Naive thymus-derived CD4-positive, alpha-beta T cell (primary cell): ENCODE results near the gene GLUD1. TPM values are rescaled to one million over a fixed set of nuclear protein-coding genes. Genes with fewer than 3 reads are reported as not detected.
"Not testable (repeated sequence)": the region's sequence is repeated elsewhere in the genome, so short reads cannot be mapped to it uniquely, and the experiment has no call there.

Experiments used
- ATAC-seq: fragments of 150-1000 bp; cut with Tn5 transposase; 2 replicates; pipeline ENCODE4 v1.10.0; 2021; ENCODE audit warnings: mild to moderate bottlenecking, moderate library complexity
- CTCF ChIA-PET: fragments of 350-600 bp; sonication (Branson Sonifier 250); formaldehyde crosslinking; loops from one replicate; lab custom pipeline; 2021; ENCODE audit warnings: antibody characterized with exemption; lab: Charles Lee
- POLR2A ChIA-PET: fragments of 350-600 bp; sonication (Branson Sonifier 250); formaldehyde crosslinking; loops from one replicate; lab custom pipeline; 2021; ENCODE audit warnings: antibody characterized with exemption, inconsistent platforms; lab: Charles Lee
- DNase-seq, 9 donors: peaks; one replicate each; pipeline versions ENCODE4 v3.0.0 to v3.0.0-alpha.2; 2020 to 2022; ENCODE audit warnings: mixed read lengths in 1 of 9
- H3K27ac ChIP-seq: one replicate; pipeline ENCODE4 v1.7.0; 2013; ENCODE audit warnings: mild to moderate bottlenecking, low read depth, low read length, moderate library complexity
- H3K27me3 ChIP-seq, 2 donors: one replicate each; pipeline ENCODE4 v1.7.0; 2013; ENCODE audit warnings: low read length in 2 of 2, mild to moderate bottlenecking in 2 of 2, moderate library complexity in 2 of 2; ENCODE audit not compliant: control insufficient read depth in 2 of 2, insufficient read depth in 2 of 2
- H3K36me3 ChIP-seq, 3 experiments: 1 replicate in 2 of 3; 2 replicates in 1 of 3; pipeline ENCODE4 v1.7.0; 2013; ENCODE audit warnings: low read length in 3 of 3, mild to moderate bottlenecking in 3 of 3, moderate library complexity in 1 of 3; ENCODE audit not compliant: insufficient read depth in 3 of 3, control insufficient read depth in 2 of 3
- H3K4me1 ChIP-seq, 2 donors: one replicate each; pipeline ENCODE4 v1.7.0; 2013; ENCODE audit warnings: low read length in 2 of 2, mild to moderate bottlenecking in 2 of 2, moderate library complexity in 1 of 2; ENCODE audit not compliant: control insufficient read depth in 2 of 2, insufficient read depth in 2 of 2
- H3K4me3 ChIP-seq: 2 replicates; pipeline ENCODE4 v1.7.0; 2013; ENCODE audit warnings: mild to moderate bottlenecking, low read length
- H3K9me3 ChIP-seq, 3 experiments: 1 replicate in 2 of 3; 2 replicates in 1 of 3; pipeline ENCODE4 v1.7.0; 2013; ENCODE audit warnings: low read length in 3 of 3; ENCODE audit not compliant: control insufficient read depth in 2 of 3
- H3K27ac Mint-ChIP-seq, 9 donors: one replicate each; pipeline ENCODE4 v1.8.0; 2020 to 2022; ENCODE audit warnings: mixed read lengths in 9 of 9, mild to moderate bottlenecking in 8 of 9, moderate library complexity in 5 of 9, inconsistent platforms in 2 of 9
- H3K27me3 Mint-ChIP-seq, 5 donors: one replicate each; pipeline ENCODE4 v1.8.0; 2021 to 2022; ENCODE audit warnings: mixed read lengths in 5 of 5, mild to moderate bottlenecking in 1 of 5
- H3K36me3 Mint-ChIP-seq, 5 donors: one replicate each; pipeline ENCODE4 v1.8.0; 2020 to 2022; ENCODE audit warnings: mixed read lengths in 5 of 5, mild to moderate bottlenecking in 3 of 5, inconsistent platforms in 1 of 5
- H3K4me1 Mint-ChIP-seq, 7 donors: one replicate each; pipeline ENCODE4 v1.8.0; 2020 to 2022; ENCODE audit warnings: mixed read lengths in 7 of 7, mild to moderate bottlenecking in 3 of 7, inconsistent platforms in 1 of 7
- H3K4me3 Mint-ChIP-seq, 10 donors: one replicate each; pipeline ENCODE4 v1.8.0; 2020 to 2022; ENCODE audit warnings: mild to moderate bottlenecking in 10 of 10, mixed read lengths in 10 of 10, moderate library complexity in 6 of 10, inconsistent platforms in 2 of 10
- H3K9me3 Mint-ChIP-seq, 11 donors: one replicate each; pipeline ENCODE4 v1.8.0; 2020 to 2022; ENCODE audit warnings: mixed read lengths in 11 of 11, mild to moderate bottlenecking in 4 of 11, inconsistent platforms in 1 of 11, moderate library complexity in 1 of 11
- intact Hi-C, 2 donors: fragments of 100-400 bp; cut with micrococcal nuclease; formaldehyde crosslinking; loops; one replicate each; pipeline ENCODE4 v1.15.1; 2023
- polyA plus RNA-seq, 2 donors: library from polyadenylated mRNA; unstranded; fragments of 300-500 nt; fragmentation: Illumina TruSeq; gene quantifications; one replicate each; pipeline ENCODE4 v1.2.3, GENCODE V29; 2021
- total RNA-seq, 6 experiments: library from RNA in 5 of 6; stranded (reverse) in 5 of 6; gene quantifications; 1 replicate in 5 of 6; 2 replicates in 1 of 6; pipeline ENCODE4 v1.2.3 and lab custom pipeline; 2021 to 2026

The GLUD1 gene
- total and polyA plus RNA-seq, 7 experiments from 2014 or later, result 70.2 to 116 (median 94.3) TPM

- Histone ChIP-seq H3K27ac (peak overlapping the region; percentile 85), H3K4me3 (peak overlapping the region; percentile 70), H3K4me1 (peaks cover 12 to 27% of the 10 kb centered on the region in 2 donors), H3K9me3 (no peaks in the 10 kb centered on the region), H3K27me3 (no peaks in the 10 kb centered on the region), H3K36me3 (no peaks in the 10 kb centered on the region)
- CTCF ChIA-PET, result interaction anchor here (0.6 to 1.5 kb wide), 2 partner anchors 9 to 107 kb away, joined by 4 read pairs; no protein-coding TSS in a partner anchor
- POLR2A ChIA-PET, result interaction anchor here (0.9 to 1.8 kb wide), 4 partner anchors 11 to 142 kb away, joined by 3 to 5 read pairs (median 4); partner anchors contain the start of gene ADIRF
- peak overlapping the region; percentile 83 to 97 (median 94) for H3K4me3 Mint-ChIP-seq
- peaks cover 0 to 2% (median 0%) of the 10 kb centered on the region in 11 donors for H3K9me3 Mint-ChIP-seq
- H3K36me3 Mint-ChIP-seq, result peaks cover 0 to 14% (median 1%) of the 10 kb centered on the region in 5 donors
- no peaks in the 10 kb centered on the region for H3K27me3 Mint-ChIP-seq
- intact Hi-C loops, result loop anchor here (5.0 to 10.0 kb wide), 3 partner anchors 568 to 772 kb away; partner anchors contain the start of genes KLLN (in 2 of the 2), PTEN (in 2 of the 2) and WAPL (in 1 of the 2)
- no peak for ATAC-seq
- H3K27ac Mint-ChIP-seq, result peak overlapping the region; percentile 88 to 95 (median 93)
- peaks cover 47 to 78% (median 64%) of the 10 kb centered on the region in 7 donors for H3K4me1 Mint-ChIP-seq
- peak in 4 of 9 donors; percentile 10 to 28 (median 24) for DNase-seq
Measured at GRCh38 chr10:87092376-87092860, 2.2 kb downstream of the GLUD1 start.

GRCh38 chr10:87090779-87091178 is 3.9 kb downstream of the GLUD1 start:
- Mint-ChIP-seq H3K36me3 (peaks cover 0 to 22% (median 7%) of the 10 kb centered on the region in 5 donors), H3K9me3 (peaks cover 0 to 2% (median 0%) of the 10 kb centered on the region in 11 donors), H3K27ac (peak overlapping the region in 2 of 9 donors; percentile 45 to 93), H3K27me3 (no peaks in the 10 kb centered on the region), H3K4me3 (peak overlapping the region in 5 of 10 donors; percentile 5 to 97 (median 83)), H3K4me1 (peaks cover 58 to 81% (median 78%) of the 10 kb centered on the region in 7 donors)
- H3K36me3 ChIP-seq, result no peaks in the 10 kb centered on the region
- intact Hi-C loops, result loop anchor here (5.0 to 10.0 kb wide), 3 partner anchors 566 to 774 kb away; partner anchors contain the start of genes KLLN (in 2 of the 2), PTEN (in 2 of the 2) and WAPL (in 1 of the 2)
- ATAC-seq (no peak), DNase-seq (no peak)
- no peak overlapping the region for H3K4me3 ChIP-seq
- H3K9me3 ChIP-seq, result no peaks in the 10 kb centered on the region
- H3K27me3 ChIP-seq, result no peaks in the 10 kb centered on the region
- H3K4me1 ChIP-seq, result peaks cover 7 to 27% of the 10 kb centered on the region in 2 donors
- ChIA-PET CTCF (no interaction called here), POLR2A (no interaction called here)
- H3K27ac ChIP-seq, result no peak overlapping the region

DNA sequence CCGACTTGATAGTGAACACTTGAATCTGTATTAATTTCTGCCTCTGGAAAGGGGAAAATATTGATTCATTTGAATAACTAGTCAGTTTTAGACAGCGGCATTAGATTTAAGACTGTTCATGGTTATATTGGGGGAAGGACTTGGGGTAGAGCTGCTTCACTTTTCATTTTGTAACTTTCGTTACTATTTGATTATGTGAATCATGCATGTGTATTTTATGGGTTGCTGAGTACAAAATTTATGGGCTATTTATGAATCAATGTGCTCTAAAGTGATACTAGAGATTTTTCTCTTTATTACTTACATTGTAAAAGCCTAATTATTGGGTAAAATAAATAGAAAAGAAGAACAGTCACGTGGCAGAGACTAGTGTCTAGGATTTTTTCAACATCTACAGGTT is 4.9 kb downstream of the GLUD1 start:
- Mint-ChIP-seq H3K27ac (no peak overlapping the region), H3K27me3 (no peaks in the 10 kb centered on the region), H3K9me3 (peaks cover 0 to 2% (median 0%) of the 10 kb centered on the region in 11 donors), H3K4me1 (peaks cover 63 to 87% (median 83%) of the 10 kb centered on the region in 7 donors), H3K4me3 (peak overlapping the region in 2 of 10 donors; percentile 1 to 12), H3K36me3 (peaks cover 0 to 25% (median 9%) of the 10 kb centered on the region in 5 donors)
- H3K4me1 ChIP-seq, result peaks cover 11 to 35% of the 10 kb centered on the region in 2 donors
- ChIA-PET CTCF (interaction anchor here (0.5 kb wide), 1 partner anchor 74 kb away, joined by 5 read pairs; no protein-coding TSS in a partner anchor), POLR2A (no interaction called here)
- intact Hi-C loops, result loop anchor here (5.0 to 10.0 kb wide), 3 partner anchors 565 to 775 kb away; partner anchors contain the start of genes KLLN (in 2 of the 2), PTEN (in 2 of the 2) and WAPL (in 1 of the 2)
- no peak for ATAC-seq
- no peaks in the 10 kb centered on the region for H3K27me3 ChIP-seq
- DNase-seq, result no peak
- no peaks in the 10 kb centered on the region for H3K36me3 ChIP-seq
- no peak overlapping the region for H3K27ac ChIP-seq
- no peaks in the 10 kb centered on the region for H3K9me3 ChIP-seq
- no peak overlapping the region for H3K4me3 ChIP-seq

- H3K36me3 Mint-ChIP-seq, result peaks cover 0 to 34% (median 15%) of the 10 kb centered on the region in 5 donors
- H3K4me3 ChIP-seq, result no peak overlapping the region
- ATAC-seq, result no peak
- no peak for DNase-seq
- ChIA-PET CTCF (no interaction called here), POLR2A (interaction anchor here (0.7 kb wide), 1 partner anchor 19 kb away, joined by 5 read pairs; no protein-coding TSS in a partner anchor)
- H3K27ac ChIP-seq, result no peak overlapping the region
- H3K9me3 Mint-ChIP-seq, result peaks cover 0 to 4% (median 0%) of the 10 kb centered on the region in 11 donors
- intact Hi-C loops, result loop anchor here in 1 of 2 donors (1.0 kb wide), 1 partner anchor 8 kb away; no protein-coding TSS in a partner anchor
- peaks cover 5 to 26% of the 10 kb centered on the region in 2 donors for H3K4me1 ChIP-seq
- no peaks in the 10 kb centered on the region for H3K27me3 Mint-ChIP-seq
- peak overlapping the region in 1 of 9 donors; percentile 19 for H3K27ac Mint-ChIP-seq
- no peaks in the 10 kb centered on the region for H3K27me3 ChIP-seq
- no peaks in the 10 kb centered on the region for H3K9me3 ChIP-seq
- H3K4me3 Mint-ChIP-seq, result peak overlapping the region in 3 of 10 donors; percentile 1 to 24 (median 6)
- H3K4me1 Mint-ChIP-seq, result peaks cover 52 to 83% (median 79%) of the 10 kb centered on the region in 7 donors
- no peaks in the 10 kb centered on the region for H3K36me3 ChIP-seq
Measured at GRCh38 chr10:87085537-87085936, 9.1 kb downstream of the GLUD1 start.

- DNase-seq (peak in 7 of 9 donors; percentile 9 to 56 (median 37)), ATAC-seq (peak; percentile 81)
- not testable (repeated sequence) for H3K9me3 Mint-ChIP-seq, H3K27me3 Mint-ChIP-seq, H3K4me3 ChIP-seq, H3K27me3 ChIP-seq, H3K27ac ChIP-seq, H3K9me3 ChIP-seq, H3K36me3 ChIP-seq
- intact Hi-C loops, result loop anchor here in 1 of 2 donors (1.0 kb wide), 1 partner anchor 9 kb away; no protein-coding TSS in a partner anchor
- ChIA-PET POLR2A (interaction anchor here (0.7 kb wide), 1 partner anchor 12 kb away, joined by 4 read pairs; no protein-coding TSS in a partner anchor), CTCF (interaction anchor here (1.3 kb wide), 1 partner anchor 8 kb away, joined by 4 read pairs; no protein-coding TSS in a partner anchor)
- Mint-ChIP-seq H3K4me1 (peaks cover 44 to 71% (median 67%) of the 10 kb centered on the region in 7 donors), H3K36me3 (peaks cover 0 to 29% (median 19%) of the 10 kb centered on the region in 5 donors), H3K27ac (peak overlapping the region; percentile 62 to 95 (median 76)), H3K4me3 (peak overlapping the region in 6 of 10 donors; percentile 24 to 65 (median 48))
- peaks cover 5 to 26% of the 10 kb centered on the region in 2 donors for H3K4me1 ChIP-seq
Measured at GRCh38 chr10:87084291-87084782, 10.3 kb downstream of the GLUD1 start.

DNA sequence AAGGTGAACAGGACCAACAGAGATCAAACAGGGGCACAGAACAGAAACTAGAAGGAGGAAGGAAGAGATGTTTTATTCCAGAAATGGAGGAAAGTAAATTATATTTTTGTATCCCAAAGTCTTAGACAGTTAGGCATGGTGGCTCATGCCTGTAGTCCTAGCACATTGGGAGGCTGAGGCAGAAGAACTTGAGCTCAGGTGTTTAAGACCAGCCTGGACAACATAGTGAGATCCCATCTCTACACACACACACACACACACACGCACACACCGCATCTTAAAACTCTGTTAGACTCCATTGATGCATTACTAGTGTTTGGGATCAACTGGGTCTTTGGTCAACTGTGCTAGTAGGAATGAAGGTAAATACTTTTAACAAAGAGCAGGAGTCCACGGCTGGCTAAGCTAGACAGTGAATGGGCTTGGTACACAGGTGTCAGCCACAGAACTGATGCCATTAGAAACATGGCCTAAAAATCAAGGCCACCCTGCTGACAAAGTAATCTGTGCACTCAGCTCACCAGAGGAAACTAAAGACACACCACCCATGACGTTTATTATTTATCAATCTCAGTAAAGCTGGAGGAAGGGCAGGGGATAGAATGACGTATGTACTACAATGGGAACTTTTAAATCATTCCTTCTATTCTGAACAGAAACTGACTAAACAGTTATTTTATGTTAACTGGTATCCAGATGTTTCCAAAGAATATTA is 10.9 kb downstream of the GLUD1 start:
- Mint-ChIP-seq H3K27ac (peak overlapping the region; percentile 11 to 95 (median 76)), H3K4me1 (peaks cover 43 to 66% (median 62%) of the 10 kb centered on the region in 7 donors), H3K36me3 (peaks cover 0 to 31% (median 21%) of the 10 kb centered on the region in 5 donors), H3K4me3 (peak overlapping the region in 7 of 10 donors; percentile 8 to 65 (median 24))
- Histone ChIP-seq H3K4me1 (peaks cover 5 to 26% of the 10 kb centered on the region in 2 donors), H3K27ac (peak overlapping the region; percentile 48)
- H3K36me3 ChIP-seq, H3K9me3 Mint-ChIP-seq, H3K4me3 ChIP-seq, H3K27me3 ChIP-seq, POLR2A ChIA-PET, H3K9me3 ChIP-seq, H3K27me3 Mint-ChIP-seq: not testable (repeated sequence)
- intact Hi-C loops, result loop anchor here in 1 of 2 donors (1.0 kb wide), 1 partner anchor 10 kb away; no protein-coding TSS in a partner anchor
- peak; percentile 85 for ATAC-seq
- DNase-seq, result peak in 2 of 9 donors; percentile 12 to 14
- CTCF ChIA-PET, result interaction anchor here (1.3 kb wide), 1 partner anchor 8 kb away, joined by 4 read pairs; no protein-coding TSS in a partner anchor
